ENCODE measurements around the gene UIMC1.
"Not testable (repeated sequence)": the region's sequence is repeated elsewhere in the genome, so short reads cannot be mapped to it uniquely, and the experiment has no call there.

GRCh38 chr5:176983112-176983511, 23.5 kb downstream of the UIMC1 start:
- not testable (repeated sequence) for TF ChIP-seq POLR2A, CTCF (IDR thresholded peaks at IDR 0.05)

Data from right lobe of liver (tissue), 4 donors.